ENCODE data around the gene NUDT14. TPM values are rescaled to one million over a fixed set of nuclear protein-coding genes. Genes with fewer than 3 reads are reported as not detected.

NUDT14 gene
- total and polyA plus RNA-seq, 2 of the 8 experiments (the other 6 are each of a cell fraction or from before 2014, with no cell fraction given) = 25.5 to 33.3 TPM

- Histone ChIP-seq H2AK5ac (ENCODE audit: low read depth, low read length) (peak overlapping the region; percentile 53; the same call in 1 of the 2 replicates), H2BK5ac (ENCODE audit: low read depth, low read length) (peak overlapping the region; percentile 44; the same call in 1 of the 2 replicates), H3K27me3 (replicated peaks in 1 of 4; ENCODE audit: control insufficient read depth in 3 of 4, extremely low read depth in 1 of 4, insufficient read depth in 3 of 4, low read length in 3 of 4) (peaks cover 0 to 33% (median 19%) of the 10 kb centered on the region in 4 experiments; a peak in 5 of 7 replicates), H3K4ac (replicated peaks; ENCODE audit: insufficient read length, low read depth, low read length) (no peak overlapping the region), H2BK12ac (ENCODE audit: low read depth, low read length) (peak overlapping the region; percentile 68; the same call in 1 of the 2 replicates), H2BK20ac (ENCODE audit: low read length) (no peak overlapping the region), H4K20me1 (replicated peaks in 1 of 2; ENCODE audit: control insufficient read depth in 1 of 2, insufficient read depth in 2 of 2, low read length in 2 of 2) (peaks cover 0 to 4% of the 10 kb centered on the region in 2 experiments), H3K79me1 (ENCODE audit: low read depth, low read length) (no peaks in the 10 kb centered on the region), H3K23ac (ENCODE audit: insufficient read length) (no peak overlapping the region), H3K9ac (replicated peaks in 1 of 4; ENCODE audit: extremely low read depth in 1 of 4, low read depth in 3 of 4, low read length in 3 of 4) (no peak overlapping the region), H4K91ac (replicated peaks; ENCODE audit: insufficient read length, low read length) (no peak overlapping the region), H3K9me3 (ENCODE audit: insufficient read depth in 2 of 2, low read depth in 1 of 2, low read length in 1 of 2) (no peaks in the 10 kb centered on the region), H2AFZ (ENCODE audit: low read length) (no peak overlapping the region), H2BK15ac (ENCODE audit: low read length) (0 out of 2 replicates have a peak overlapping the region, but pooled peaks have one; percentile 88), H3K79me2 (ENCODE audit: control insufficient read depth in 1 of 2, insufficient read depth in 2 of 2, low read length in 2 of 2) (no peaks in the 10 kb centered on the region), H4K5ac (ENCODE audit: insufficient read length, low read depth, low read length) (no peak overlapping the region), H3K36me3 (ENCODE audit: control insufficient read depth in 2 of 4, insufficient read depth in 4 of 4, low read length in 3 of 4) (no peaks in the 10 kb centered on the region), H3K4me1 (replicated peaks in 1 of 4; ENCODE audit: control insufficient read depth in 3 of 4, insufficient read depth in 4 of 4, low read length in 3 of 4) (peaks cover 0 to 21% (median 12%) of the 10 kb centered on the region in 4 experiments; a peak in 5 of 7 replicates), H3K4me2 (ENCODE audit: insufficient read depth in 1 of 2, low read depth in 2 of 2, low read length in 2 of 2) (no peak overlapping the region), H3K56ac (replicated peaks; ENCODE audit: insufficient read length, low read depth, low read length) (no peak overlapping the region), H2BK120ac (replicated peaks; ENCODE audit: low read depth, low read length) (no peak overlapping the region), H3K18ac (ENCODE audit: extremely low read depth, low read length) (no peak overlapping the region; the same call in 1 of the 2 replicates), H4K8ac (ENCODE audit: extremely low read depth, insufficient read depth, low read length) (no peak overlapping the region), H3K23me2 (ENCODE audit: low read depth, low read length) (peaks cover 4% of the 10 kb centered on the region; the same call in 1 of the 2 replicates), H3K4me3 (ENCODE audit: extremely low read depth in 1 of 4, insufficient read depth in 2 of 4, low read depth in 3 of 4, low read length in 4 of 4) (no peak overlapping the region), H3K27ac (ENCODE audit: low read depth, low read length) (no peak overlapping the region), H3K14ac (ENCODE audit: insufficient read length) (no peak overlapping the region)
- FAIRE-seq (no peak), DNase-seq (ENCODE audit: low read depth in 1 of 2, low spot score in 2 of 2) (no peak)
- 80% methylated on average over 18 of the region's 18 CpGs; no CpG with 5 or more reads in 1 of the 2 experiments for WGBS, 2 experiments (ENCODE audit: extremely low coverage in 1 of 2, insufficient coverage in 1 of 2, insufficient read length in 1 of 2, insufficient replicate concordance in 2 of 2, low coverage in 1 of 2, low lambda C conversion rate in 2 of 2, missing lambda C conversion rate in 1 of 2)
- CTCF ChIA-PET (ENCODE audit: partially characterized antibody) = interaction anchor here (0.9 to 6.2 kb wide), 10 partner anchors 10 to 281 kb away, joined by 3 to 36 read pairs (median 3); no protein-coding TSS in a partner anchor
- POLR2A ChIA-PET (ENCODE audit: partially characterized antibody) = interaction anchor here (1.1 kb wide), 1 partner anchor 49 kb away, joined by 3 read pairs; the partner anchor contains the start of gene BTBD6
- no peak for TF ChIP-seq SRF (IDR thresholded peaks at IDR 0.05; ENCODE audit: low read depth, low read length)
- TF ChIP-seq CHD1 (IDR thresholded peaks at IDR 0.05; ENCODE audit: low read depth, low read length) = no peak
These were observed 18.0 kb upstream of the NUDT14 start for GRCh38 chr14:105199093-105199492.
